Ovary (tissue), 9 donors: ENCODE measurements around the gene CORO1C. TPM values are rescaled to one million over a fixed set of nuclear protein-coding genes. Genes with fewer than 3 reads are reported as not detected.

ENCODE experiments used
- DNase-seq, 5 donors: peaks; one replicate each; pipeline ENCODE4 v3.0.0-alpha.2; 2019 to 2020
- H3K27ac ChIP-seq, 2 donors: fragments of 200-600 bp; one replicate each; pipeline versions ENCODE4 v1.5.1 to v1.8.0; 2019 to 2022
- H3K27me3 ChIP-seq: fragments of 200-600 bp; one replicate; pipeline ENCODE4 v1.8.0; 2022
- H3K36me3 ChIP-seq: fragments of 200-600 bp; sonication (generic); one replicate; pipeline ENCODE4 v1.5.1; 2019
- H3K4me1 ChIP-seq: one replicate; pipeline ENCODE4 v1.8.1; 2013; ENCODE audit warnings: mild to moderate bottlenecking, moderate library complexity; ENCODE audit not compliant: insufficient read depth
- H3K4me3 ChIP-seq: fragments of 200-600 bp; sonication (generic); one replicate; pipeline ENCODE4 v1.5.1; 2017
- H3K9me3 ChIP-seq, 2 donors: fragments of 200-600 bp in 1 of 2; sonication (generic) in 1 of 2; one replicate each; pipeline versions ENCODE4 v1.5.1 to v1.8.1; 2013 to 2019; ENCODE audit warnings: mild to moderate bottlenecking in 1 of 2, moderate library complexity in 1 of 2
- EP300 ChIP-seq: sonication (generic); formaldehyde crosslinking; IDR thresholded peaks from one replicate; pipeline ENCODE4 v1.6.1; 2017; ENCODE audit warnings: antibody characterized with exemption
- POLR2A ChIP-seq: fragments of 450-650 bp; IDR thresholded peaks from one replicate; pipeline ENCODE4 v1.6.1; 2017; ENCODE audit warnings: antibody characterized with exemption, mild to moderate bottlenecking, moderate library complexity
- WGBS, 3 donors: extraction: QIAGEN DNeasy Blood & Tissue Kit in 1 of 3; methylation state at CpG; one replicate each; pipeline versions ENCODE4 v1.1.5 to v1.1.7; 2013 to 2017; 5-methylcytosine and 5-hydroxymethylcytosine counted together
- intact Hi-C, 4 donors: fragments of 100-400 bp; cut with DNase I; formaldehyde crosslinking; loops; one replicate each; pipeline versions ENCODE4 v1.11.0 to v1.15.1; 2022 to 2023
- polyA plus RNA-seq, 2 donors: library from polyadenylated mRNA; stranded (reverse); fragments of 200-250 nt in 1 of 2; fragments of 350-450 nt in 1 of 2; fragmentation: Illumina TruSeq in 1 of 2; extraction: RNeasy Lipid Tissue Mini Kit (QIAGEN cat#74804) in 1 of 2; gene quantifications; one replicate each; pipeline ENCODE4 v1.2.3, GENCODE V29; 2013 to 2014
- total RNA-seq, 7 donors: library from RNA; depleted of rRNA in 2 of 7; stranded (reverse); fragments of >200 nt in 2 of 7; fragmentation: NEBNext Ultra II Directional in 3 of 7; extraction: Animal tissue kit (Norgen Biotek cat#: 25700) in 3 of 7; gene quantifications; one replicate each; pipeline versions ENCODE4 v1.1.0 to v1.2.4, GENCODE V29; 2016 to 2023
- TF ChIP-seq, protein P1 (sequence below), 3 donors: fragments of 450-650 bp in 2 of 3; fragments of 200-600 bp in 1 of 3; IDR thresholded peaks; one replicate each; pipeline versions ENCODE4 v1.5.1 to v1.8.0; 2016 to 2022; ENCODE audit warnings: antibody characterized with exemption in 3 of 3, mild to moderate bottlenecking in 1 of 3
- donor health status: DM: no; HTN: no; CAD: no; lungs with moderate emphysema.
- donor health status: DM: no; HTN: no; CAD: no.
- donor health status: Bipolar disorder and iron deficiency.
- donor health status: DM: yes; HTN: yes; CAD: no.
- donor health status: DM: no; HTN: no; CAD: no.
- donor health status: DM: yes; HTN: yes; CAD: no.

The CORO1C gene
- total and polyA plus RNA-seq, 9 donors: 35.1 to 143 (median 113) TPM

DNA sequence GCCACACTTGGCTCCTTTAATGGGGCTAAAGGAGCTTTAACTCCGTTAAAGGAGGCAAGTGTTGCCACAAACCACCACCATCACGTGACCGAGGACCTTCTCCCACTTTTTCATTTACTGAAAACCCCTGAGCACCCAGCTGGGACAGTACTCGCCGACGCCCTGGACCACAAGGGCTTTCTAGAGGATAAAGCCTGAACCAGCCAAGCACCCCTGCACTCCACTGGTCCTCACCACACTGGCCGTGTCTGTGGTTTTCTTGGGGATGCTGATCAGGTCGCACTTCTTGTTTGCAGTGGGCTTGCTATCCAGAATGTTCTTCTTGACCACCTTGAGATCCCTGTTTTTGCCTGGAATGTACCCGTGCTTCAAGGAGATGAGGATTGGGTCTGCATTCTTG is 82.9 kb downstream of the CORO1C start:
- DNase-seq: no peak
- no peak overlapping the region for H3K27ac ChIP-seq
- no peaks in the 10 kb centered on the region for H3K9me3 ChIP-seq
- WGBS, 3 donors: 92 to 96% (median 95%) methylated on average over 9 of the region's 9 CpGs
- no peaks in the 10 kb centered on the region for H3K36me3 ChIP-seq
- TF ChIP-seq, protein P1, sequence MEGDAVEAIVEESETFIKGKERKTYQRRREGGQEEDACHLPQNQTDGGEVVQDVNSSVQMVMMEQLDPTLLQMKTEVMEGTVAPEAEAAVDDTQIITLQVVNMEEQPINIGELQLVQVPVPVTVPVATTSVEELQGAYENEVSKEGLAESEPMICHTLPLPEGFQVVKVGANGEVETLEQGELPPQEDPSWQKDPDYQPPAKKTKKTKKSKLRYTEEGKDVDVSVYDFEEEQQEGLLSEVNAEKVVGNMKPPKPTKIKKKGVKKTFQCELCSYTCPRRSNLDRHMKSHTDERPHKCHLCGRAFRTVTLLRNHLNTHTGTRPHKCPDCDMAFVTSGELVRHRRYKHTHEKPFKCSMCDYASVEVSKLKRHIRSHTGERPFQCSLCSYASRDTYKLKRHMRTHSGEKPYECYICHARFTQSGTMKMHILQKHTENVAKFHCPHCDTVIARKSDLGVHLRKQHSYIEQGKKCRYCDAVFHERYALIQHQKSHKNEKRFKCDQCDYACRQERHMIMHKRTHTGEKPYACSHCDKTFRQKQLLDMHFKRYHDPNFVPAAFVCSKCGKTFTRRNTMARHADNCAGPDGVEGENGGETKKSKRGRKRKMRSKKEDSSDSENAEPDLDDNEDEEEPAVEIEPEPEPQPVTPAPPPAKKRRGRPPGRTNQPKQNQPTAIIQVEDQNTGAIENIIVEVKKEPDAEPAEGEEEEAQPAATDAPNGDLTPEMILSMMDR (IDR thresholded peaks at IDR 0.05): no peak
- TF ChIP-seq POLR2A (no peak), EP300 (no peak)
- intact Hi-C loops: no loop called here
- no peak overlapping the region for H3K4me3 ChIP-seq
- H3K4me1 ChIP-seq: peaks cover 17% of the 10 kb centered on the region
- no peaks in the 10 kb centered on the region for H3K27me3 ChIP-seq

DNA sequence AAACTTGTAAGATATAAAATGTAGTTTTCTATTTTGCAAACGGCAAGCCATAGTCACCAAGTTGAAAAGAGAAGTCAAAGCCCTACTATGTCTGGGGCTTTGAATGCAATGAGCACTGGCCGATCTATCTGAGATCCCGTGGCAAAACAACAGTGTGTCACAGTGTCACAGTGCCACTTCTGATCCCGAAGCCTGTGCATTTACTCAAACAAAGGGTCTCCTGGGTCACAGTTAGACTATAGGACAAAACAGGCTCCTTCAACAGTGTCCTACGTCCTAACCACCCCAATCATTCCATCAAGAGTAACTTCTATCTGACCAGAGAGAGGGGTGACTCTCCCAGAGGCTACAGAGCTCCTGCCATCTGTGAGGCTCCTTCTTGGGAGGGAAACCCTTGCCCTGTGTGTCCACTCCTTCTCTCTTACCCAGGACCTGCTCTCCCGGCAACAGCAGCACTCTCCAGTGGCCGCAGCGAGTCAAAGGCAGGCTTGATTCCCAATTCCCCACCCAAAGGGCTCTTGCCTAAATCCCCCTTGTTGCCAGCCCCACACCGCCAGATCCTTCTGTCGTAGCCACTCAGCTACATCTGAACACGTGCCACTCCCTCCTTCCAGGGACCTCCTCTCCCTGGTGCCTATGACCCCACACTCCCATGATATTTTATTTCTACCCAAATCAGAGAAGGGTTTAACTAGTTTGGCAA is 83.6 kb downstream of the CORO1C start:
- no peak overlapping the region for H3K4me3 ChIP-seq
- TF ChIP-seq EP300 (no peak), POLR2A (no peak)
- TF ChIP-seq, protein P1 (IDR thresholded peaks at IDR 0.05): no peak
- intact Hi-C loops: no loop called here
- DNase-seq: no peak
- no peak overlapping the region for H3K27ac ChIP-seq
- peaks cover 19% of the 10 kb centered on the region for H3K4me1 ChIP-seq
- no peaks in the 10 kb centered on the region for H3K27me3 ChIP-seq
- whole genome bisulfite sequencing, 3 donors: 77 to 82% (median 79%) methylated on average over 11 of the region's 11 CpGs
- H3K36me3 ChIP-seq: no peaks in the 10 kb centered on the region
- H3K9me3 ChIP-seq: no peaks in the 10 kb centered on the region

DNA sequence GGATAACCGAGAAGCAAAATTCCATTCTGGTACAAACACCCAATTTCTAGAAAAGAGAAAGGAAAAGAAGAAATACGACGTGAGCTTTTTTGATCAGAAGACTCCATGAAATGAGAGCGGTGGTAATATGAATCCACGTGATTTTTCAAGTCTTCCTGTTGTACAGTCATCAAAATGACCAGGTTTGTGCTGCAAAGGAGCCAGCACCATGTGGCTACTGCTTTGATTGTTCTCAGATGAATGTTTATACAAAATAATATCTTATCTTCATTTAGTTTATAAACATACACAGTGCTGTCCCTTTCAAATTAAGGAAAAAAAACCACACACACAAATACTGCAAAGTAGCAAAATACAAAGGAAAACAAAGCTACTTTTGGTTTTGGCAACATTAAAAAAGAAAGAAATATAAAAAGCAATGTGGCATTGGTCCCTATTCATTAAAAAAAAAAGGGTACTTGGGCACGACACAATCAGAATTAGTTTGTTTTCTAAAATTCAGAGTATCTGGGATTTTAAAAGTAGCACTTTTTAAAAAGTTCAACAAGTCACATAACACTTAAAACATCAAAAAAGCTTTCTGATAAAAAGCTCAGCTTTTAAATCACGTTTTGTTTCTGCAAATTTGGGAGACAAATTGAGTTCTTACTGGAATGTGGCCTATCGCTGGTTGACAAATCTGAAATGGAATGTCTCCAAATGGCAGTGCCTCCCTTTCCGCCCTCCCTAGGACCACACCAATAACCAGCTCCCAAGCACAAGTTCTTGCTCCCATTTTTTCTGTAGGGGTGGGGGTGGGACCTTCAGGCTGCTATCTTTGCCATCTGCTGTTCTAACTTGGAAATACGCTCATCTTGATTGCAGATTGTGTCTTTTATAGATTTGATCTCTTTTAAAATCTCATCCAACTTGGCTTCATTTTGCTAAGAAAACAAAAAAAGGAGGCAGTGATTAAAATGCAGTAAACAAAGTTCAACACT is 84.4 kb downstream of the CORO1C start:
- 35 to 45% (median 38%) methylated on average over 10 of the region's 10 CpGs for WGBS, 3 donors
- Histone ChIP-seq H3K27ac (no peak overlapping the region), H3K4me3 (no peak overlapping the region), H3K9me3 (no peaks in the 10 kb centered on the region), H3K36me3 (no peaks in the 10 kb centered on the region), H3K27me3 (no peaks in the 10 kb centered on the region), H3K4me1 (peaks cover 19% of the 10 kb centered on the region)
- intact Hi-C loops: no loop called here
- no peak for DNase-seq
- TF ChIP-seq EP300 (no peak), POLR2A (no peak)
- TF ChIP-seq, protein P1 (IDR thresholded peaks at IDR 0.05): no peak

DNA sequence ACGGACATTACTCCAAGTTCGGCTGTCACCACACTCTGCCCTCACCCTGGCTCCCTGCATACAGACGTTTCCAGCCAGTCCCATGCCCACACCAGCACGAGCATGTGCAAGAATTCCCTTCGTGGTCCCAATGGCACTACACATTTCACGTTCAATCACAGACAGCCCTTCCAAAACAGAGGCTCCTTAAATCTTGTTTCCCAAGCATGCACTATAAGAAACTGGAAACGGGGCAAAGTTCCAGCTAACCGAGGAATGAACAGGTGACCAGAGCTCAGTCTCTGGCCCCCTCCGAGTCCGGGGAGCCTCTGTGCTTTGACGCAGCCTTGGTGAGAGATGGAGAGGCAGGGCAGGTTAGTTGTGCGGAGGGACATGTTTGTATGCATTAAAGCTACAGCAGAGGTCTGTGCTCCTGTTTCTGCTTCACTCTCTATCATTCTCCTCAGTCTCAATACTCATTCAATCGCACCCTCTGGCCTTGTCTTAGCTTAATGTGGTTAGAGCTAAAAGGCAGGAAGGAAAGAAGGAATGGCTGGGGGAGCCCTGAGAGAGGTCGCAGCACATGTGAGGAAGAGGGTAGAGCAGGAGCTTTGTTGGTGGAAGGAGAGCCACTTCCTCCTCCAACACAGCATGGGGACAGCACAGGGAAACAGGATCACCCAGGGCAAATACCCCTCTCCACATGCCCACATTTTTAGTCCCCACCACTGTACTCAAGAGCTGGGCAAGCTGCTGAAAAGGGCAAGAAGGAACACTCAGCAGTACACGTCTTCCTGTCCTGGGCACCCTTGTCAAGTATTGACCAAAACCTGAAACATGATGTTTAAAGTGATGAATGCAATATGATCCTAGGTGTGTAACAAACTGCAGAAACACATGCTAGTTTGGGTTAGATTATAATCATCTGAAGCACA is 85.4 kb downstream of the CORO1C start:
- H3K4me1 ChIP-seq: peaks cover 19% of the 10 kb centered on the region
- H3K9me3 ChIP-seq: no peaks in the 10 kb centered on the region
- 85 to 93% (median 89%) methylated on average over 15 of the region's 15 CpGs for WGBS, 3 donors
- H3K36me3 ChIP-seq: no peaks in the 10 kb centered on the region
- DNase-seq: no peak
- intact Hi-C loops: no loop called here
- no peak overlapping the region for H3K4me3 ChIP-seq
- H3K27me3 ChIP-seq: no peaks in the 10 kb centered on the region
- H3K27ac ChIP-seq: peak overlapping the region in 1 of 2 donors; percentile 6
- TF ChIP-seq POLR2A (no peak), EP300 (no peak)
- TF ChIP-seq, protein P1 (IDR thresholded peaks at IDR 0.05): no peak
